Kidney glomerular epithelial cell (primary cell): ENCODE data around the gene SLIT3.

Source experiments
- DNase-seq: peaks from one replicate; lab custom pipeline; 2025; lab: John Stamatoyannopoulos, UW

The SLIT3 gene

DNA sequence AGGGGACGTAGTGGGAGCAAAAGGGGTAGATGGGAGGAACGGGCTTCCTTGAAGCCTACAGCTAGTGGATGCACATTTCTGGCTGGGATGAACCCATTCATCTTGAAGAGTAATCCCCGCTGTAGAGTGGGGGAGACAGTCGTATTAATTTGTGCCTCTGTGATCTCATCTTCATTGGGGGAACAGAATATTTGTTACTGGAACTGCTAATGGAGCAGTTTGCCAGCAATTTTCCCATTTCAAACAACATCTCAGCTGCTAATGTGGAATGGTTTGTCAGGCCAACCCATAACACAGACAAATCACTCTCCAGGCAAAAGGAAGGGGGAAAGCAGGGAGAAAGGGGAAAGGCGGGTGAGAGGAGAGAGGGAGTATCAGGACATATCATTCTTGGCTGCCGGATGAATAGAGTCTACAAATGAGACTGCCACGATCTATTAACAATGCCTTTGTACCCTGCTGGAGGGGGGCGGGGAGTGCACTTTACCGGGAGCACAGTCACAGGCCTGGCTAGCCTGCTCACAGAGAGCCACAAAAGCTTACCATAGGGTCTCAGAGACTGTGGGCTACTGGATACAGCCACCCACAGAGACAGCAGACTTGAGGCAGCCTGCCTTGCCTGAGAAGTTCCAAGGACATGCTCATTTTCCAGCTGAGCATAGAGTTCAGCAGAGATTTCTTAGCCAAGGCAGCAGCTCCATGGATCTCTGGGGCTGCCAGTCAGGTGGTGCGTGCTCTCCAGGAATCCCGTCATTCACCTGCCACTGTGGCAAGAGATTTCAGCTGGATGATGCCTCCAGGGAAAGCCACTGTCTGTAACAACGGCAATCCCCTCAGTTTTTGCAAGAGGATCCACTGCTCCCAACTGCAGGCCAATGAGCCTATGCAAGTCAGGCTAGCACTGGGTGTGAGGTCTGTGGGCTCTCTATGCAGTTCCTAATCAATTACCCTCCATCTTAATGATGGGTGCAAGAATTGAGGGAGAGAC lies 504.1 kb downstream of the SLIT3 start:
- no peak for DNase-seq

DNA sequence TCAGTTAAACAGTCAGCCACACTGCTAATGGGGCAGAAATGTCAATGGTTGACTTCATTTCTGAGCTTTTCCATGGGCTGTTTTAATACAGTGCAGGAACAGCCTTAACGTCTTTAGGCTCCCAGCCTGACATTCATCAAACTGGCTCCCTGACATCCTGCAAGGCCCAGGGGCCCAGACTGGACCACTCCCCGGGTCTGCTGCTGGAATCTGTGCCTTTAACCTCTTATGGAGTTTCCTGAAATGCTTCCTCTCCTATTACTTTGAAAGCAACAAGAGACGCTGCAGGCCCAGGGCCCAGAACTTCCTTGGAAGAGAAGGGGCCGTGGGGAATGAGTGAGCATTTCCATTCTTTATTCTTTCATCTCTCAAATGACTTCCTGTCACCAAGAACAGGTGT lies 504.9 kb downstream of the SLIT3 start:
- no peak for DNase-seq

DNA sequence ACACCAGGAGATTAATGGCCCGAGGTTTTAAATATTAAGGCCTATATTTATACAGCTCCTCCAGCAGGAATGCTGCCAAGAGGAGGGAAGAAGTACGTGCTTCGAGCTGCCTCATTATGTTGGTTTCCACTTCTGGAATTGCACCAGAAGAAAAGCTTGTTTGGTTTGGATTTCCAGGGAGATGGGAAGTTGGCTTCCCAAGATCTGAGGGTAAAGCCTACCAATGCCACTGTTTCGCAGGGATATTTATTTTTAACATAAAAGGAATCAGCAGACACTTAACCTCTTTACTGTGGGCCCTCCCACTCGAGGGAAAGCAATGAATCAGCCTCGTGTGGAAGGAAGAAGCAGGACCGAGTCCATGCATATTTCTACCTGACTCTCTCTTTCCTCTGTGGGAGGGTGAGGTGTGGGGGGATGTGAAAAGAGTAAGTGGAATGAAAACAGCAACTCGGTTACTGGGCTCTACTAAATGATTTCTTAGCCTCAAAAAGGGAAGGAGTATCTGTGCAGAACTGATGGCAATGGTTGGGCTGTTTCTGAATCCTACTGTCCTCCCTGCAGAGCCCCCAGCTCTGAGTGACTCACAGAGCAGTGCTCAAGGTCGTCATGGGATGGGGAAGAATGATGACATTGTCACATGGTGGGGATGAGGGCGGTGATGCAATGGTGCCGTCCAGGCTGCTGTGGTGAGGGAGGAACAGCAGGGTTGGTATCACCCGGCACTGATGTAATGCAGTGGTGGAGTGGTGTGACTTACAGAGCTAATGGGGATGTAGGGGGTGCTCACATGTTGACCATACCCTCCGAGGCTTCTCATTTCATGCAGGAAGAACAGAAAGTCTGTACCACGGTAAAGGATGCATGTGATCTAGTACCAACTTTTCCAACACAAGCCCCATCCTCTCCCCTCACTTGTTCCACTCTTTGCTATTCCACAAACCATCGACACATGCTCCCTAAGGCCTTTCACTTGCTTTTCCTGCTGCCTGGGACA lies 506.8 kb downstream of the SLIT3 start:
- peak; percentile 86 for DNase-seq

DNA sequence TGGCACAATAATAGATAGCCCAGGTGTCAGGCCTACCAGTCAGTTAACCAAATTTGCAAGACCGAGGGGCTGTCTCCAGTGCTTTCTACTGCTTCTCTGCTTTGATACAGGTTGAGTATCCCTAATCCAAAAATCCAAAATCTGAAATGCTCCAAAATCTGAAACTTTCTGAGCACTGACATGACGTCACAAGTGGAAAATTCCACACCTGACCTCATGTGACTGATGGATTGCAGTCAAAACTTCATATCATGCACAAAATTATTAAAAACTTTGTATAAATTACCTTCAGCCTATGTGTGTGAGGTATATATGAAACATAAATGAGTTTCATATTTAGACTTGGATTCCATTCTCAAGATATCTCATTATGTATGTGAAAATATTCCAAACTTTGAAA lies 508.3 kb downstream of the SLIT3 start:
- DNase-seq = no peak

DNA sequence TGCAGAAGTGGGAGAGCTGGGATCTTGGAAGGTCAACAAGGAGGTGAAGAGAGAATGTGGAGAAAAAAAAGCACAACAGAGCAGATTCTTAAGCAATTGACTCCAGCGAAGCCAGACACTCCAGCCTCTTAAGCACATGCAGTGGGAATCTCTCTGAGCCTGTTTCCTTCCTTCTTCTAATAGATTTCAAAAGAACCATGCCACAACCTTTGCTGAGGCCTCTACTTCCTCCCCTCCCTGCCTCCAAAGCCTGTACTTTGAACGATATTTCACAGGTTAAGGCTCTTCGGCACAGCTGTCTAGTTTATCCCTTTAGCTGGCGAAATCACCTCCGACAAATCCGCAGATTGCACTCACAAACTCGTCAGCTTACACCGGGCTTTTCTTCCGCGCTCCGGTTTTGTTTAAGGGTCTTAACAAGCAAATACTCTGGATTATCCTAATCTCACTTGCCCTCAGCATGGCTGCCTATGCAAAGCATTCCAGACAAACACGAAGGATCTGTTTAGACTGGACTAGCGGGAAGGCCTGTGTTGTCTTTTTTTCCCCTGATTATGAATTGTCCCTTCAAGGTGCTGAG lies 510.2 kb downstream of the SLIT3 start:
- no peak for DNase-seq

DNA sequence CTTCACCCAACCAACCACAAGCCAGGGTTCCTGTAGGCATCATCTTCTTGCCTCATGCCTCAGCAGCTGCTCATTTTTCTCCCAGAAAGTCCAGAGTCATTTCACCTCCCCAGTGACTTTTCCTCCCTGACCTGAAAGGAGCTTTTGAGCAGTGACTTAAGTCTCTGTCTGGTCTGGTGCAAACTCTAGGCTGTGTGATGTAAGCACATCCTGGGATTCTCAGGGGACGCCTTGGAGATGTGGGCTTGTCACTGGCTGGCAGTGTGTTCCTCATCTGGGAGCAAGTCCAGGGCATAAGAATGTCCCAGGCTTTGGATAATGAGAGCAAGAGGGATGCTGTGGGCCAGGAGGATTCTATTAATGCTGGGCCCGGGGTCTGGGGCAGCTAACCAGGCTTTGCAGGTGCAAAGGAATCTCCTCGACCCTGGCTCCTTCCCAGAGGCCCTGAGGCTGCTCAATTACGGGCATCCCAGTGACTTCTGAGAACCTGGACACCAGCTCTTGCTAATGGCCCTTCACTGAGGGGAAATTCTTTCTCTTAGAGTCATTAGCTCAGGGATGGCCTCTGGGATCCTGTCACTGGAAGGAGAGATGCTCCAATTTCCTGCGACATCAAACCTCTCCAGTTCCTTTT lies 510.8 kb downstream of the SLIT3 start:
- no peak for DNase-seq

DNA sequence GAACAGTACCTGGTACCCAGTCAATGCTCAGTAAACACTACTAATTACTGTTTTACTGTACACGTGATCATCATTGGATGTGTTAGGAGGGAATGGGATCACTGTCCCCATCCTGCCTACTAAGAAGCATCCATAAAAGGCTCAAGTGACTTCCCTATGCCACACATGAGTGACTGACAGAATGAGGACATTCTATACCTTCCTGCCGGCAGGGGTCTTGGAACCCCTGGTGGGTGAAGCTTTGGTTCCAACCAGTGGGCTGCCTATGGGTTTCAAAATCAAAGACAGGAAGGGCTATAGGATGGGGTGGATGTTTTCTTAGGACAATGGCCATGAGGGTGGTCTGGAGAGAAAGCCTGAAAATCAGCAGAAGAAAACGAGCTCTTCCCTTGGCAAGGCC lies 512.2 kb downstream of the SLIT3 start:
- no peak for DNase-seq

DNA sequence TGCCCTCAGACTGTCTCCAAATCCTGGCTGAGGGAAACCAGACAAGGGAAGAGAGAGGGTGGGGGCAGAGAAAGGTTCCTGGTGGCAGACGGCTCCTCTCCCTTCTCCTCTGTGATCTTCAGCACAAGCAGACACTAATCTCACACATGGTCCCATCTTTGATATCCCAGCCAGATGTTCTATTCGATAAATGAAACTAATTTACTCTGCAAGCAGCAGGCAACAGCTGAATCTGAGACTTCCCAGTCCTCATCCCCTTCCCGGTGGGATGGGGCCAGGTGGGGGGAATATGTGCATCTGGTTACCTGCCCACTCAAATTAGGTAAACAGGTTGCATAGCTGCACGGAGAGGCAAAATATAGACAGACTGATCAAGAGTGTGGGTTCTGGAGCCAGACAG lies 512.8 kb downstream of the SLIT3 start:
- no peak for DNase-seq

DNA sequence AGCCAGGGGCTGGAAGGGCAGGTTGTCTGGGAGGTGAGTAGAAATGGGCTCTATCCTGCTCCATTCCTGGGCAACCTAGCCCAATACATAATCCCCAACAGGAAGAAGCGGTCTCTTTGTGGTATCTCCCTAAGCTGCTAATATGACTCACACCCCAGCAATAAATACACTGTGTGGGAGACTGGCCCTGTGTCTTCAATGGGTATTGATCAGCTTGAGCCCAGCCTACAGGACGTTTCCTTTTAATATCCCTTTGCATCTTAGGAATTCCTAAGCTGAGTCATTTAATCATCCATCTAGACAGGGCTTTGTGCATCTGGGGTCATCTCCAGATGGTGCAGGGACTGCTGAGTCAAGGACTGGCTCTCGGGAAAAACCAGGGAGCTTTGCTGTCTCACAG lies 514.8 kb downstream of the SLIT3 start:
- DNase-seq = no peak

DNA sequence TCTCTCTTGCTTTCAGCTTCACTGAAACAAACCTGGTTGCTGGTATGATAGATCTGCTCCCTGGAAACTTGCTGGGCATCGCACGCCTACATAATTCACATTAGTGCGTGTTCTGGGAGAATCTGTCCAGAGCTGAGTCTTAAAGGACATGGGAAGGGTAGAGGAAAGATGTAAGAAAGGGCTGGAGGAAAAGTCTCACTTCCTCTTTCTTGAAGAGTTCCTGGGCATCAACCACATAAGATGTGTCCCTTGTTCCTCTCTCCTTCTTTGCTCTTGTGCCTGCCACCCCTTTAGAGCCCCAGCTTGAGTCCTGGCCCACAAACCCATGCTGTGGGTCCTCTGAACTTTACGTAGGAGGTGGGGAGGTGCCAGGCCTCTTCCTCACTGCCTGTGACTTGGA lies 516.5 kb downstream of the SLIT3 start:
- no peak for DNase-seq

DNA sequence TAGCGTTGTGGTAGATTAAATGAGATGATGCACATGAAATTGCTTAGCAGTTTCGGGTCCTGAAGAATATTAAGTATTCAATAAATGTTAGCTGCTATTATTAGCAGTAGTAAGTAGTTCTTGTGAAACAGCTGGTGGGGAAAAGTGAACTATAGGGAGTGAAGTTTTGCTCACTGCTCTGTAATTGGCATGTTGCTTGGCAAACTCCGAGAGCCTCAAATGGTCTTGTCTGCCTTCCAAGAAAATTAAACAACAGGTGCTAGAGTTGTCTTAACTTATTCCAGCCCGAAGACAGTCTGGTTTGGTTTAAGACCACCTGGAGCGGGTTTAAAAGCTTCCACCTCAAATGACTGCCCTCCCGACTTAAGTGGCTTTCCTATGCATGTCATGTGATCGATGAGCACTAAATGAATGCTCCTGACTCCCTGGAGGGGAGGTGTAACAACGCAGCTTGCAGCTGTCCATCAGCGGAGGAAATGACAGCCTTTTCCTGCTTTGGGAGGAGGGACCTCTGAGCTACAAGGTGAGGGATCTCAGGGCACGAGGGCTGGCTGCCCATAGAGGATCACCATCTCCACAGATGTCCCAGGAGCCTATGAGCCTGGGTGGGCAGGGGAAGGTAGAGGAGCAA lies 518.9 kb downstream of the SLIT3 start:
- DNase-seq = no peak

DNA sequence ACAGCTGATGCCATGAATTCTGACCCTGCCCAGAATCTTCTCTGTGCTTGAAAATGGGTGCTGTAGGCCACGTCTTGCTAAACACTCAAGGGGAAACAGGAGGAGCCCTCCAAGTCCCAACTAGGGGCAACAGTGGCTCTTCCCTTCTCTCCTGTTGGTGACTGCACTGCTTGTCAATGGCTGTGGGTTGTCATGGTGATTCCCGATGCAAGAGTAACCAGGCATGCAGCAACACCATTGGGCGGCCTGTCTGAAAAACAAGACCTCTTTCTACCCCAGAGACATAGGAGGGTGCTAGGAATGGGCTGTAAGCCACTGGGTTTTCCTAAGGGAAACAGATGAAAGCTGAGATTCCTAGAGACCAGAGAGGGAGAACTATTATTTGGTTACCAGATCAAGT lies 520.1 kb downstream of the SLIT3 start:
- DNase-seq = no peak

DNA sequence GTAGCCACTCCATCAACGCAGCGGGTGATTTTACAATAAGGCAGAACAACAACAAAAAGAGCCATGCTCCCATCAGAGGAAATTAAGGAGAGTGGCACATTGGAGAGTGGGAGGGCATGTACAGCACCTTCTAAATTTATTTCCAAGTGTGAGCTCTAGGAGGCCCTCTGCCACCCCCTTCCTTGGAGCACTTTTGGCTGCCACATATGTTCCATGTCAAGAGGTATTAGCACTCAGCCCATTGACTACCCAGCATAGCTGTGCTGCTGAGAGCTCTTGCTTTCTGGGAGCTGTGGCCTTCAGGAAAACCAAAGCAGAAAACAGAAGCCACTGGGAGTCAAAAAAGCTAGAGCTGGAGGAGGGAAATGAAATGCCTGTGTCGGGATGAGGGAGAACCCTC lies 521.6 kb downstream of the SLIT3 start:
- DNase-seq = no peak

DNA sequence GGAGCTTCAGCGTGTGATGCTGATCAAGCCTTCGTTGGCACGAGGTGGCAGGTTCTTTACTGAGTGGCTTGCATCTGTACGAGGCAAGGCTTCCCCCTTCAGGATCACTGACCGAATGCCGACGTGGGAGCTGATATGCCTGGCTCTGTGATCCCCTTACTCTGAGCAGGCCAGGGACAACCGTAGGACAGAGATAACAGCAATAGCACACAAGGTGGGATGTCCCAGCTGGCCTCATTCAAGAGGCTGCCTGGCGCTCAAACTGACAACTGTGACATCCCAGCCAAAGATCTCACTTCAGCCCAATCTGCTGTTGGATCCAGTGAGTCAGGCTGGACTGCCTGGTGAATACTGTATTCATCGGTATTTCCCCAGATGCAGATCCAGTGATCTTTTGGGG lies 522.4 kb downstream of the SLIT3 start:
- no peak for DNase-seq

DNA sequence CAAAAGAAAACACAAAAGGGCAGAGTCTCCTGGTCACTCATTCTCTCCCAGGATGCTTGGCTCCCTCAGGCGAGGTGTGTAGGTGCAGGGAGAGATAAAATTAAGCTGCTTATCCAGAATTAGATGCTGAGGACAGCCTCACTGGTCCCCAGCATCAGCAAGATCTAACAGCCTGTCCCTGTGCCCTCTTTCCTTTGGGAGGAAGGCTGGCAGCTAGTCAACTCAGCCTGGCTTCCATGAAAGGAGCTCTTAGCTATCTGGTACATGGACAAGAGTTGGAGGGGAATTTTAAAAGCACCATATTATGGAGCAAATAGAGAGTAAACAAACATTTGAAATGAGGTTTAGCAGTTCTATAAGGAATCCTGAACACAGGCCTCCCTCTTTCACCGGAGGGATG lies 523.3 kb downstream of the SLIT3 start:
- no peak for DNase-seq

DNA sequence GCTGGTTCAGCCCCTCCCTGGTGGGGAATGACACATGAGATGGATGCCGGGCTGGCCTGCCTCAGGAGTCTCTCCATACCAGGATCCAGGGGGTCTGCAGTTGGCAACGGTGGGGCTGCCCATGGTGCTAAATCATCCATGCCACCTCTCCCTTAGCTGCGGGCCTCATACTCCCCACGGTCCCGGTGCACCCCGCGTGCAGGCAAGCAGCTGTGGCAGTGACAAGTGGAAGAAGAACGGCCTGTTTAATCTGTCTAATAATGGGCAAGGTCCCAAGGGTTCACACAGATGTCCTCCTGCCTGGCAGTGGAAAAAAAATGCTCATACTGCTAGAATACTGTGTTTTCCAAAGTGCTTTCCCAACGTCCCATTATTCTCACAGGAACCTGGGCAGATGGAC lies 524.9 kb downstream of the SLIT3 start:
- no peak for DNase-seq

DNA sequence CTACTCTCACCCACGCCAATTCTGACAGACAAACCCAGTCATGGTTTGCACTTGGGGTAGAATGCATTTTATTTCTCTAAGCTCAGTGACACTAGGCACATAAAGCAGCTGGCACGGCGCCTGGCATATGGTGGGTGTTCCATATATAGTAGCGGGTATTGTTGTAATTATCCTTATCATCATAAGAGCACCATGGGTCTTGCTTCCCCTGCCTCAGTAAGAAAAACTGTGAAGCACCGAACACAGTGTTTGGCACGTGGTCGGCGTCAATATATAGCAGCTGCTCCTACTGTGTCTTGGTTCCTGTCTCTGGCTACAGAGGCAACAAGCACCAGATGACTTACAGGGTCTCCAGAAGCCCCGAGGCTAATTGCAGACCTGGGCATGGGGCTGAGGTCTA lies 527.7 kb downstream of the SLIT3 start:
- no peak for DNase-seq

DNA sequence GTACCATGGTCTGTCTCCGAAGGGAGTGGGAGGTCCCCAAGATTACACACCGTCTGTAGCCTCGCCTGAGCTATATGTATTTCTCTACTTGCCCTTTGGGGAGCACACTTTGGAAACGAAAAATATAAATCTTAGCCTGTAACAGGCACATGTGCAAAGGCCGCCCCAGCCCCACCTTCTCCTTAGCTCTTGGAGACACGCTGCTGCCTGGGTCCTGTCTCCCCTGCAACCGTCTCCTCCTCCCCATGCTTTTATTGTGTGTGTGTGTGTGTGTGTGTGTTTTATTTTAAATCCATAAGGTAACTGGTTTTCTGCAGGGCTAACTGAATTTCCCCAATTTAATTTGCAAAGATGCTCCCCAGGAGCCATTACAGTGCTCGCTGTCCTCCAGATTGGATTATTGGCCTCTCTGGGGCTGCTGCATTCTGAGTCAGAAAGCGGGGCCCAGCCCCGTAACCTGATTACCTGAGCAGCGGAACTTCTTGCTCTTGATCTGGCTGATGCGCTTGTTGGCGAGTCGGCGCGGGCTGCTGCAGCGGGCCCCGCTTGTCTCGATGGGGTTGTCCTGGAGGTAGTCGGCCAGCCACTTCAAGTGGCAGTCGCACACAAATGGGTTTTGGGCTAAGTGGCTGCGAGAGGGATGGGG lies 528.5 kb downstream of the SLIT3 start:
- no peak for DNase-seq

DNA sequence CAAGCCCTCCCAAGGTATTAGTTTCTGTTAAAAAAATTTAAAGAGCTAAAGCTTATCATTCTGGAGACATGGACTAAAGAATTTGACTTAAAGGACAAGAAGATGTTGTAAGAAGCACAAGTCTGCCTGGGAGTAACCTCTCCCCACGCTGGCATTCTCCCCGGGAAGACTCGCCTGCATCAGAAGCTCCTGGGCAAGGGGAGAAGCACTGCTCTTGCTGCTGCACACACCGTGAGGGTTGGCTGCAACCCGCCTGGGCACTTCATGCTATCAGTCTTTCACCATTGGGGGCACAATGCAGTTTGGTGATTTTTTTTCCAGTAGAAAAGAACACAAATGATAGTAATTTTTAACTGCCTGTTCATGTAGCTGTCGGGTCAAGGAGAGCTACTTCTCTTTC lies 529.3 kb downstream of the SLIT3 start:
- no peak for DNase-seq

DNA sequence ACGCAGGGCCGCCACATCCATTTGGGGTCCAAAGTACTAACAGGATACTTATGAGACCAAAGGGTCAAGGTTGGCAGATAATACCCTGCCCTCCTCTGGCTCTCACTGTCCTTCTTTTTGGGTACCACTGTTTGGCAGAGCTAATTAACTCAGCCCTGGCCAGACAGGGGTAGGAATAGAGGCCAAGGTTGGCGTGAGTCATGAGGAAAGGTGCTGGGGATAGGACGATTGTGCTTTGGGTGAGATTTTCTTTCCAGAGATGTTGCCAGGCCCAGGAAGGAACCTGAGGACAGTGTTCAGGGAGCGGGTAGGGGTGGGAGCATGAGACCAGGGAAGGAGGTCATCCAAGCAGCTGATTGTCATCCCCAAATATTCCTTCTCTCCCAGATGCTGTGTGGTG lies 529.9 kb downstream of the SLIT3 start:
- no peak for DNase-seq

DNA sequence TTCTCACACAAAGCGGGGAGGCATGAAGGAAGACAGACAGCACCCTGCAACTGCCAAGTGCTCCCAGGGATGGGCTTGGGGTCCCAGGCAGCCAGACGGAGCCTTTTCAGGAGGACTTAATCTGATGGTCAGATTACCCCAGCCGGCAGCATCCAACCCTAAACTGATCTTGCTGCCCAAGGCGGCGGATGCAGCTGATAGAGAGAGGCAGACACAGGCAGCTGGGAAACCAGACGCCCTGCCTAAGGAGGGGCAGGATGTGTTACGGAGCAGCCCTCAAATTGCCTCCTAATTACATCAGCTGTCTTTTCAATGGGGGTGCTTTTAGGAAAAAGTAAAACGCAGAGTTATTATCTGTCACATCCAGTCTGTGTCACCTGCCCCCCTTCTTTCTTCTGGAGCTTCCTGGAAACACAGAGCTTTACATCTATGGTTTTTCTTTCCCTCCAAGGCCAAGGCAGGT lies 530.9 kb downstream of the SLIT3 start:
- no peak for DNase-seq
